ENCODE data around the gene HK3.
A peak's percentile ranks its signal among the peaks of the same experiment; 100 is the strongest.

Gene HK3

DNA sequence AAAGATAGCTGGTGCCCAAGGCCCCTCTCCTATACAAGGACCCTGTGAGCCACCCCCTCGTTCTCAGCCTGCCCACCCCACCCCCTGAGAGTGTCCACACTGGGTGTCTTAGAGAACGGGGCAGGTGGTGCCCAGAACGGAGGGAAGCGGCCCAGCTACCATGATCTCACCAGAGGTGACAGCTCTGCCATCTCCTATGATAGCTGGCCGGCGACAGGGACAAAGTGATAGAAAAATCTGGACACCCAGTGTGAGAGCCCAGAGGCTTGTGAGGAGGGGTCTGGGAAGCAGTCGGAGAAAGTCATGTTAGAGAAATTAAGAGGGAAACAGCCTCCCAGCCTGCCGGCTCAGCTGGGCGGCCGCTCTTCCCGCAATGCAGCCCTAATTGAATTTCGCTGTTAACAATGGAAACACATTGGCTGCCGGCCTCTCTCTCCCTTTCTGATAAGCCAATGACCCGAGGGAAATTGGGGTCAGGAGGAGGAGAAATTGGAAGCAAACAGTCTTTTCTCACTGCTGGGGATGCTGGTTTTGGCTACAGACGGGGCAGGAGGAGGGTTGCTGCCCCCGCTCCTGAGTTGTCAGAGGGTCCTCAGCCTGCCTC, 32.3 kb downstream of the HK3 start:
- no peak for DNase-seq

DNA sequence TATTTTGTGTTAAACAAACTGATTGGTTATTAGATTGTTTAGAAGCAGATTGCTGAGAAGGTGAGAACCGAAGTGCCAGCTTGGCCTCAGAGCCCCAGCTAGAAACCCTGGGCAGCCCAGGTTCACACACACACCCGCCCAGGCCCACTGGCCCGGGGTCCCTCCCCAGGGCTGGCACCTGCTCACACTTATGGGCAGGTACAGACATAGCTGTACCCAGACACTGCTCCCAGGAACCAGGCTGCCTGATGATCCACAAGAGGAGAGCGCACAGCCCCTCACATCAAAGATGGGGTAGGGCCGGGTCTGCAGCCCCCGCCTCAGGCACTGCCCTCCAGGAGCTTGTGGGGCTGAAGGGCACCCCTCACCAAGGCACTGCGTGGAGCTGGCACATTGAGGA, 33.2 kb downstream of the HK3 start:
- DNase-seq, result no peak

DNA sequence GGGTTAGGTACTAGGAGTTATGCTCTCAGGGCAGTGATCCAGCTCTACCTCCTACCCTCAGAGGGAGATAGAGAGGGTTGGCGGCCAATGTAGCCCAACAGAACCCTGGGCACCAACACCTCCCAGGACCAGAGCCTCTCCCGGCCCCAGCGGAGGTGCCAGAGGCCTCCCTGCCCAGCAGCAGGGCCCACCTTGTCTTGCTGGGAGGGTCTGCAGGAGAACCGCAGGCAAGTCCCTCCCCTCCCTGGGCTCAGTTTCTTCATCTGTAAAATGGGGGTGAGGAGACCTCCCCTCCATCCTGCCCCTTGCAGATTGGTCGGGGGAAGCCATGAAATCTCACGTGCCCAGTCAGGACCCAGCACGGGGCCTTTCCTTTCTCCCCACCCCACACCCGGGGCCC, 34.4 kb downstream of the HK3 start:
- no peak for DNase-seq

DNA sequence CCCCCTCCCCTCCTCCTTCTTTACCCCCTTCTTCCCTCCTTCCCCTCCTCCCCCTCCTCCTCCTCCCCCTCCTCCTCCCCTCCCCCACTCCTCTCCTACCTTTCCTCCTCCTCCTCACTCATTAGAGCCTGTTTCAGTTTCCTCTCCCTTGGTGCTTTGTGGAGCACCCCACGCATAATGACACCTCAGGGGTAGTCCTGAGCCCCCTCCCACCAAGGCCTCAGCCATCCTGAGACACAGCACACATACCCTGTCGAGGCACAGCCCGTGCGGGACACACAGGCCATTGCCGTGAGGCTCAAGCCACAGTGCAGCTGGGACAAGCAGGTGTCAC, 35.4 kb downstream of the HK3 start:
- DNase-seq, result no peak

DNA sequence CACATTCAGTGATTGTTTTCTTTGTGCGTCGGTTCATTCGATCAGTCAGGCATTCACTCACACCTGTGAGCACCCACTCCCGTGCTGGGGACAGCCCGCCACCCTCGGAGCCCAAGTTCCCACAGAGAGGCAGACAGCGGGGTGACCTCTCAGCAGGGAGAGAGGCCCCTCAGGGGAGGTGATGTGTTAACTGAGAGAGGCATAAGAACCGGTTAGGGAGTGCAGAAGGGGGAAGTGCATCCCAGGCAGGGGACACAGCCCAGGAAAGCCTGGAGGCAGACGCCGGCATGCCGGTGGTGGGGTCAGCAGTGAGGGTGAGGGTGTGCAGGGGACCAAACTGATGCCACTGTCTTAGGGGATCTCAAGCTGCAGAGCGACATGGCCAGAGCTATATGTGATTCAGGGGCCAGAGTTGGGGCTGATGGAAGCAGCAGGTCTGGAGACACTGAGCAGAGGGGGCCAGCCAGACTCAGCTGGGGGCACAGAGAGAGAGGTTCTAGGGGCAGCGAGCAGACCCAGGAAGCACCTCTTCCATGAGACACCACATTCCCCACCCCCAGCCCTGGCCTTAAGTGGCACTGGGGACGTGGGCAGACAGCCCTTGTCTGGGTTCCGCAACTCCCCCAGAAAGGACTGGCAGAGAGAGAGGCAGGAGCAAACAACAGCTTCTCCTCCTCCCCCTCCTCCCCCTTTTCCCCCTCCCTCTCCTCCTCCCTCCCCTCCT, 35.9 kb downstream of the HK3 start:
- DNase-seq, result no peak

DNA sequence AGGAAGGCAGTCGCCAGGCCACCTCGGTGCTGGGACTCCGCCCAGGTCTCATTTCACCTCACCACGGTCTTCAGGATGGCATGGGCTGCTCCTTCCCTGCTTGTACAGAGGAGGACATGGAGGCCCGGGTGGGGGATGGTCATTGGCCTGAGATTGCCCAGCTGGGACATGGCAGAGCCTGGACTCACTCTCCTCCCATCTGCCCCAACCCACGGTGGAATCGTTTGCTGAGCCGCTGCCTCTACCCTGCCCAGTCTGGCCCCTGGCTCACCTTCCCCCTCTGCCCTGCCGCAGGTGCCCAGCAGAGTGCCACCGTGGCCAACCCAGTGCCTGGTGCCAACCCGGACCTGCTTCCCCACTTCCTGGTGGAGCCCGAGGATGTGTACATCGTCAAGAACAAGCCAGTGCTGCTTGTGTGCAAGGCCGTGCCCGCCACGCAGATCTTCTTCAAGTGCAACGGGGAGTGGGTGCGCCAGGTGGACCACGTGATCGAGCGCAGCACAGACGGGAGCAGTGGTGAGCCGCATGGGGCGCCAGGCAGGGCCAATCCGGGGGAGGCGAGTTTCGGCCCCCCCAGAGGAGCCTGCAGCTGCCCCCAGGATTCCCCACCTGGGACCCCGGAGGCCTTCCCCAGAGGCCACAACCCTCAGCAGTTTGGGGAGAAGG, 36.7 kb downstream of the HK3 start:
- no peak for DNase-seq

DNA sequence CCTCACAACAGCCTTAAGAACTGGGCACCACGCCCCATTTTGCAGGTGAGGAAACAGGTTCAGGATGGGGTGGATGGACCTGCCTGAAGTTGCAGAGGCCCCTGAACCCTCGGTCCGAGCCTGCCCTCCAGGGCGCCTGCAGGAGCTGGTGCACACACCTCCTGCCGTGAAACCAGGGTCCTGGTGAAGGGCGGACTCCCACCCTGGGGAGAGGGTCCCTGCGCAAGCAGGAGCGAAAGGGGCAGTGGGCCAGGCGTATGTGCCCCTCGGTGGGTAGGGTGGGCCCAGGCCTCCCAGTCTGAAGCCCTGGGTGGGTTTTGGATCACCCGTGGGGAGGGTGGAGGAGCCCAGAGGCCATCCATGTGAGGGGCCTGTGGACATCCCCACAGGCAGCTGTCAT, 37.9 kb downstream of the HK3 start:
- DNase-seq, result no peak

DNA sequence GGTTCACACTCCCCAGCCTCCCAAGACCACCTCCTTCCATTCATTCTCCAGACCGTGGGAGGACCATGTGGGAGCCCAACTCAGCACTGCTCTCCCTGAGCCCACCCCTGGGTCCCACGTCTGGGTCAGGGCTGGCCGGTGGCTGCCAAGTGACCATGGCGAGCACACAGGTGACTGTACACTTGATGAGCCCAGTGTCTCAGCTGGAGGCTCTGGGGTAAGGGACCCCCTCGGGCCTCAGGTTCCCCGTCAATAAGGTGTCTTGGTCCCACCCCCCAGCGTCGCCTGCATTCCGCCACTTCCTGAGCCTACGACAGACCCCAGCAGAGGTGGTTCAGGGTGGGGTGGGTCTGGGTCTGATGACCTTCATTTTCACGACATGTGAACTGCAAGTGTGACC, 38.8 kb downstream of the HK3 start:
- no peak for DNase-seq

DNA sequence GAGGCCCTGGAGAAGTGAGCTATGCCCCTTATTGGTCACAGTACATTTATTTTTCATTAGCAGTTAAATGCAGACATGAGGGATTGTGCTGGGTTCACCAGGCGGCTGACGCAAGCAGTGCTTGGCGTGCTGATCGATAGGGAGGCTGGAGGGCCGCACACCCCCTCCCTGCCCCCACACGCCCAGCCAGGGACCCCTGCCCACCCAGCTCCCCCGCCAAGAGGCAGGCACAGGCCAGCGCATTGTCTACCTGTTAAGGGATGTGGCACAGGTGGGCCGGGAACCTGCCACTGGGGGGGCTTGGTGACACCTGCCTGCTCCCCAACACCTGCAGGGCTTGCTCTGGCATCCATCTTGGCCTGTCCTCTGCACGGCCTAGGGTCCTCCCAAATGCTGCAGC, 39.2 kb downstream of the HK3 start:
- DNase-seq, result no peak

DNA sequence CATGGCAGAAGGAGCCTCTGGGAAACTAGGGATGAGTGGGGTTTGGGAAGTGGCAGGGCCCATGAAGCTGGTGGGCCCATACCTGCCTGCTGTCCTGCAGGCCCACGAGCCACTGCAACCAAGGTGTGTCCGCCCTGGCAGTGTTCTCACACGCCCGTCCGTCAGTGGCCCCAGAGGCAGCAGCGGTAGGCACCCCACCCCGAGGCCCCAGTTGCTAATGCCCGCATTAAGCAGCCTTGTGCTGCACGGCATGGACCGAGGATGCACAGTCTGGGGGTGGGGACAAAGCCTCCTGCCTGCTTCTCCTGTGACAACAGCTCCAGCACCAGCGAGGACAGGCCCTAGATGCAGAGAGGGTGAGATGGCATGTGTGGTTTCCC, 41.3 kb downstream of the HK3 start:
- no peak for DNase-seq

DNA sequence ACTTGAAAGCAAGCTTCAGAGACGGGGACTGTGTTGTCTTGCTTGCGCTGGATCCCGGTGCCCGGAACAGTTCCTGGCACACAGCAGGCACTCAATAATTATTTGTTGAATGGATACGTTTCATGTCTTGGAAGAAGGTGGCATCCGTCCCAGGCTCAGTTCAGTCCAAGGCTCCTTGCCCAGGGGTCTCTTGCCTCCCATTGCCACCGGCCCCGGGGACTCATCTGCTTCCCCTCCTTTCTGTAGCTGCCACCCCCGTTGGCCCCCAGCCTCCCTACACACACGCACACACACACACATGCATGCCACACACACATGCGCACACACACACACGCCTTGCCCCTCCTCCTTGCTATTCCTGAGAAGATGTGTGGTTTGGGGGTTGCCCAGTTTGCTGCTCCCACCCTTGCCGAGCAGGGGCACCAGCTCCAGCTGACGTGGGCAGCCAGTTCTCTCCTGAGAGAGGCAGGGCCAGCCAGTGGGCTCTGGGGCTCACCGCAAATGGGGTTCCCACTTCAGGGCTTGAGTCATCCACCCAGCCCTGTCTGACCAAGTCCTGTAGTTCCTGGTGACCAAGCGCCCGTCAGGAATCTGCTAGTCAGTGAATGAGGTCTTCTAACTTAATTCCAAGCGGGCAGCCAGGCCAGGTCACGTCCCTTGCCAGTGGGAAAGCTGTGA, 41.8 kb downstream of the HK3 start:
- DNase-seq, result no peak

DNA sequence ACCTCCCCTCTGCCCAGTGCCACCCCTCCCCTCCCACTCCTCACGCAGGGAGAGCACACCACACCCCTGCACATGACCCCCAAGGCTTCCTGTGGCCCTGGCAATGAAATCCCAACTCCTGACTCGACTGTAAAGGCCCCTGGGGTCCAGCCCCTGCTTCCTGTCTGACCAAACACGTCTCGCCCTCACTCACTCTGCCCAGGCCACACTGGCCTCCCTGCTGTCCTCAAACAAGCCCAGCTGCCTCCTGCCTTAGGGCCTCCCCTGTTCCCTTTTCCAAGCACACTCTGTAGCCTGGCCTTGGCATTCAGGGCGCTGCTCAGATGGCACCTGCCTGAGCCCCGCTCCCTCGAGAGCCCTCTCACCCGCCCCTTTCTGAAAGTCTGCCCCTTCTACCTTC, 42.4 kb downstream of the HK3 start:
- no peak for DNase-seq

DNA sequence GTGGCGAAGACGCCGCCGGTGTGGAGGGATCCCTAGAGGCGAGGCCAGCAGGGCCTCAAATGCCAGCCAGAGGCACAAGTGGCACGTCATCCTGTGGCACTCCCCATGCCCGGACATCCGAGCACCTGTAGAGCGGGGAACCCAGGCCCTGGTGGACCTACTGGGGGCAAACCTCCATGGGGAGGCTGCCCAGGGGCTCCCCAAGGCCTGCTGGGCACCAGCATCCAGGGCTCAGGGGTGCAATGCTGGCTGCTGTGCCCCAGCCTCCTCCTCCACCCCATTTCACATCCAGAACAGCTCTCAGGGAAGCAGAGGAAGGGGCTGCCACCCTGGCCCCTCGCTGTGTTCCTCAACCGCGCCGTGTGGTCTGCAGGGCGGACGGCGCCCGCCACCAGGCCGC, 43.5 kb downstream of the HK3 start:
- no peak for DNase-seq

DNA sequence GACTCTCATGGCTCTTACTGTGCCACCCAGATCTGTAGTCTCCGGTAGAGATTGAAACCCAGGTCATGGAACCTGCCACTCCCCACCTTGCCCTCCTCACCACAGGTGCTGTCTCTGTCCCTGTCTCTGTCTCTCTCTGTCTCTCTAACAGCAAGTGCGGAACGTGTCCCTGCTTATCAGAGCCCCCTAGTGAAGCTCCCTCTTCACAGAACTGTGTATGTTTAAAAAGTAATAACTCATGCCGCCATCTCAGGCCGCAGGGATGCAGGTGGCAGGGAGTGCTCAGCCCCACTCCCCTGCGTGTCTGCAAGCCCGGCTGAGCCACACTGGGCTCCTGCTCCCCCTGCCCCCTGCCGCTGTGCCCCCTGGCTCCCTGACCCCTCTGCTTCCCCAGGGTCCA, 45.0 kb downstream of the HK3 start:
- DNase-seq, result no peak

DNA sequence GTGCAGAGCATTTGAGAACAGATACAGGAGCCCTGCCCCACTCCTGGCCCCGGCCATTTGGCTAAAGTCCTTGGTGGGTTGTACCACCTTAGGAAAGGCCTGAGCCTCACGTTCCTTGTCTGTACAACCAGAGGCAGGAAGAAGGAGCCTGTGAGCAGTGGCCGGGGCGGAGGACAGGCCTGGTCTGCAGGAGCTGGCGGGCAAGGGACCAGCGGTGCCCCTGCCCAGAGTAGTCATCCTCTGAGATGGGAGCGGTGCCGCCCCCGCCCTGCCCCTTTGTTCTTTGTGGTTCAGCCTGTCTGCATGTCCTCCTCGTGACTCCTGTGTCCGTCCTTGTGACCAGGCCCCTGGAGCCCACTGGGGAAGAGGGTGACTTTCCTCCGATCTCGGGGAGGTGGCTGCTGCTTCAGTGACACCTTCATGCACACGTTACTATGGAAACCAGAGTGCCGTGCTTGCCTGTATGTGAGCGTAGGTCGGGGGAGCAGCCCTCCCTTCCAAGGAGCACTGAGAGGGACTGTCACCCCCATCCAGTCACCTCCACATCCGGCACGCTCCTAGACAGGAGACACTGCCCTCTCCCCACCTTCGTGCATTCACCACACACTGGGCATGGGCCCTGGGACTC, 45.9 kb downstream of the HK3 start:
- DNase-seq, result no peak

DNA sequence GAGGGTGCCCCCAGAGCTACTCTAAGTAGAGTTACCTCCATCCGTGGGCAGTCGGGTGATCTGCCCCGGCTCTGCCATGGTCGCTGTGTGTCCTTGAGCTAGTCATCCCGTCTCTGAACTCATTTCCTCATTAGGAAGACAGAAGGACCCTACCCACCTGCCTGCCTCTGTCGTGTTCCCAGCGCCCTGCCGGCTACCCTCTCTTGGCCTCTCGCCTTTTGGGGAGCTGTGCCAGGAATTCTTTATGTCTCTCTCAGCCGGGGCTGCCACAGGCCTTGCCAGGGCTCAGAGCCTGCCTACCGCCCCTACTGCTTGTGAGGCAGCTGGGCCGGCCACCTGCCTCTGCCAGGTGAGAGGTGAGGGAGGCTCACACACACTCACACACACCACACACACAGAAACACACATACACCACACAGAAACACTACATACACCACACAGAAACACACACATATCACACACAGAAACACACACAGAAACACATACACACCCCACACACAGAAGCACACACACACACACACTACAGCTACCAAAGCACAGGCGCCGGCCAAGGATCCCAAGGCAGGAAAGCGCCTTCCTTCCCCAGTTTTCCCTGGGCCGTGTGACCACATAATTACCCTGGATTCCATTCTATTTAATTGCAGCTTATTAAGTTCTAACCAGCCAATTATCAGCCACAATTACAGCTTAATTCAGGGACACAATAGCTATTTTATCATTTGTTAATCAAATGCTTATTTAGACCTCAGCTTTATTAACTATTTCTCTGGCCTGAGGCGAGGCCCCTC, 47.1 kb downstream of the HK3 start:
- peak; percentile 16 to 40 for DNase-seq

DNA sequence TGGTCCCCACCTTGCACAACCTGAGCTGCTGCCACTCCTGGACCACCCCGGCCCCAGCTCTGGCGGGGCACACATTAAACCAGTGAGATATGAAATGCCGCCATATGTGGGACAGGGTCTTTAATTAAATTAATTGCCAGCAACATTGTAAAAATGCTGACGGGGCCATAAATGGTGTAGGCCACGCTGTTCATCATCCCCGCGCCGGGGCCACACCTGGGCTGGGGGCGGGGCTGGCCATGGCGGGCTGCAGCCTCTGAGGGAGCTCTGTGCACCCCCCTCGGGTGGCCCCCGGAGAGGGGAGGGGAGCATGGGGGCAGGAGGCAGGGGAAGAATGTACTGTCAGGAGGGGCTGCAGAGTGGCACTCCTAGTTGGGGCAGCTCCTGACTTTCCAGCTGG, 47.8 kb downstream of the HK3 start:
- no peak for DNase-seq

DNA sequence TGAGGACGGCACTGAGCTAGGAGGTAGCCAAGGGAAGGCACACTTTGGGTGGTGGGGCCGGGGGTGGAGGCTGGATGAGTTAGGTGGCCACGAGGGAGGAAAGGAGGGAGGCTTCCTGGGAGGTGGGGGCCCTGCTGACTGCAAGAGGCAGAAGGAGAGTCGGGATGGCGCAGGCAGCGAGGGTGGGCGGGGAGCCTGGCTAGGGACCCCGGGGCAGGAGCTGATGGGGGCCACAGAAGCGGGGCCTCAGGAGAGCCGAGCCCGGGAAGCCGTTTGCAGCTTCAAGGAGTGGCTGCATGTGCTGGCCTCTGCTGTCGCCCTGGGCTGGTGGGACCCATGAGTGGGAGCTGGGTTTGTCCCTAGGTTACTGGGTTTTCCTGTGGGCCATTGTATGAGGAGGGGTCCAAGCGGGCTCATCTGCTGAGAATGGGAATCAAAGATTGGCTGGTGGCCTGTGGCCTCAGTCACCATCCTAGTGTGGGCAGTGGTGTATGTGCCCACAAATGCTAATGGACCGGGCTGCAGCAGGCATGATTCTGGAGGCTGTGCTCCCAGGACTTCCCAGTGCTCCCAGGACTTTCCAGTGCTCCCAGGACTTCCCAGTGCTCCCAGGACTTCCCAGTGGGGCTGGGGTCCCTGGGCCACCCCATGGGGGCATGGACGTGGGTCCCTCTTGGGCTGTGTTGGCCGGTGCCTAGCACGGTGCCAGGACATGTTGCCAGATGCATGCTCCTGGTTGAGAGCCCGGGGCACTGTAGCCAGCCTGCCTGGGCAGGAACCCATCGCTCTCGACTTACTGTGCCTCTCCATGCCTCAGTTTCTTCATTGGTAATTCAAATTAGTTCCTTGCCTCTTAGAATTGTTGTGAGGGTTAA, 48.5 kb downstream of the HK3 start:
- DNase-seq, result no peak

DNA sequence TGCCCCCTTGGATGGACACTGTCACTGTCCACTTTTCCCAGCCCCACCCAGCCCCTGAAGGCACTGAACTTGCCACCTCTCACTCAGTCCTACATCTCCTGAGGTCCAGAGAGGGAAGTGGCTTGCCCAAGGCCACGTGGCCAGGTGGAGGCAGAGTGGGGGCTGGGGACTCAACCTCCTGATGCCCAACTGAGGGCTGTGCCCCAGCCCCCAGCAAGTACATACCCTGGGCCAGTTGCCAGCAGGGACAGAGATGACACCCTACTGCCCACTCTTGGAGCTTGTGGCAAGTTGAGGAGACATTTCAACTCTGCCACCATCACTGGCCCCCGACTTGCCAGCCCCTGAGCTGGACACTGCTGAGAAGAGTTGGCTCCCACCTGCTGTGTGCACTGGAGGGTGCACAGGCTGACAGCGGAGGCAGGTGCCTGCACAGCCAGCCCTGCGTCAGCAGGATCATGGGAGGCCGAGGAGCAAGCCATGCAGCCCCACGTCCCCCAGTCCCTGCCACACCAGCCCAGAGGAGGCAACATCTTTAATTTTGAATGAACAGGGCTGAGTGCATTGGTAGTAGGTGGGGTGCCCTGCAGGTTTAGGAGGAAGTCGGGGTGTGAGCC, 49.4 kb downstream of the HK3 start:
- DNase-seq, result peak; percentile 15 to 23

DNA sequence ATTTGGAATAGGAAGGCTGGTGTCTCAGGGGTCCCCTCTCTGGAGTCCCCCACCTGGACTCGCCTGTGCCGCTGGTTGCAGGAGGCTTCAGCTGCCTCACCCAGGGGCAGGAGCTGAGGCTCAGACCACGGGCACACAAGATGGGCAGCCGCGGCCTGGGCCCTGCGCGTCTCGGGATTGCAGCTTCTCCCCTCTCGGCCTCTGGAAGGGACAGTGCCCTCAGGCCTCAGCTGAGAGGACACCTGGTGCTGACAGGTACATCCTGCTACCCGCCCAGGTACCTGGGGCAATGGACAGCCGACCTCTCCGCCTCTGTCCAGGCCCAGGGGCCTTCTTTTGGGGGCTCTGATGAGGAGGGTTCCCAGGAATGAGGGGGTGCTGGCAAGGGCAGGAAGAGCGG, 50.5 kb downstream of the HK3 start:
- no peak for DNase-seq

DNA sequence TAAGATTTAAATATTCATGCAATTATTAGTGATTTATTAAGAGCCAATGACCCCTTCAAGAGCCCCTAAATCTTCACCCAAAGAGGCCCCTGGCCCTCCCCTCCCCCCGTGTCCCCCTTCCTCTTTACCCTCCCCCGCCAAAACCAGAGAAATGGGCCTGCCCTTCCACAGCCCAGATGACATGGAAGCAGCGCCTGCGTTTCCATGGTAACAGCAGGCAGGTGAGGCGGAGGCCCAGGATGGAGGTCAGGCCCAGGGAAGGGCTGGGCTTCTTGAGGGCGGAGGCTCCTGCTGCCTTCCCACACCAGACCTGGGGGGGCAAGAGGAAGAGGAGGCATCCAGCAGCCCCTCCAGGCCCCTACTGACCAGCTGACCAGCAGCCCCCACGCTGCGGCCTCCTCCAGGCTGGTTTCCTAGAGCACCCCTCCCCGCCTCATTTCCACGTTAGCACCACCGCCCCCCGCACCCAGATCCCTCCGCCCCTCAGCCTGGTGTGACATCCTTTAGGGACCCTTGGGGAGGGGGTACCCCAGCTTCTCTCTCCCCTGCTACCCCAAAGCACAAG, 51.3 kb downstream of the HK3 start:
- DNase-seq, result no peak
